Esophagus squamous epithelium (tissue), 4 donors: ENCODE results near the gene GRAMD2A.

Source experiments
- POLR2A ChIP-seq, 4 donors: fragments of 450-650 bp; IDR thresholded peaks; one replicate each; pipeline ENCODE4 v1.6.1; 2017; ENCODE audit warnings: antibody characterized with exemption in 4 of 4, mild to moderate bottlenecking in 4 of 4, moderate library complexity in 3 of 4
- TF ChIP-seq, protein P1 (sequence below), 6 experiments: fragments of 450-650 bp in 4 of 6; fragments of 200-600 bp in 2 of 6; sonication (generic) in 2 of 6; IDR thresholded peaks; one replicate each; pipeline ENCODE4 v1.5.1; 2016 to 2019; ENCODE audit warnings: antibody characterized with exemption in 6 of 6, mild to moderate bottlenecking in 4 of 6, moderate library complexity in 4 of 6

DNA sequence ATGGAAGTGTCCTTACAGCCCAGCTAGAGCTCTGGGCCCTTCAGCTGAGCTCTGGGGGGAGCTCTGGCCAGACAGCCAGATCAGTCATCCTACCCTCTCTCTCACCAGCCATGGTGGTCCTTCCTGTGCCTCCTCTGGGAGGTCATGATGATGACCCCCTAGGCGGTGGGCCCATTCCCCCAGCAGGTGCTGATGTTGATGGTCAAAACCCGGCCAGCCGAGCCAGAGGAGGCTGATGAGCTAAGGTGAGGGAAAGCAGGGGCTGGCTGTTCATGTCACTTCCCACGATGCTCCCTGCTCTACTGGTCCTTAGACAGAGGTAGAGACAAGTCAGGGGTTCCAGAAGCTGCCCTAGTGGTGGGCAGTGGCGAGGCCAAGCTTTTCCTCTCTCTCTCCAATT is 35.0 kb downstream of the GRAMD2A start:
- TF ChIP-seq, protein P1, sequence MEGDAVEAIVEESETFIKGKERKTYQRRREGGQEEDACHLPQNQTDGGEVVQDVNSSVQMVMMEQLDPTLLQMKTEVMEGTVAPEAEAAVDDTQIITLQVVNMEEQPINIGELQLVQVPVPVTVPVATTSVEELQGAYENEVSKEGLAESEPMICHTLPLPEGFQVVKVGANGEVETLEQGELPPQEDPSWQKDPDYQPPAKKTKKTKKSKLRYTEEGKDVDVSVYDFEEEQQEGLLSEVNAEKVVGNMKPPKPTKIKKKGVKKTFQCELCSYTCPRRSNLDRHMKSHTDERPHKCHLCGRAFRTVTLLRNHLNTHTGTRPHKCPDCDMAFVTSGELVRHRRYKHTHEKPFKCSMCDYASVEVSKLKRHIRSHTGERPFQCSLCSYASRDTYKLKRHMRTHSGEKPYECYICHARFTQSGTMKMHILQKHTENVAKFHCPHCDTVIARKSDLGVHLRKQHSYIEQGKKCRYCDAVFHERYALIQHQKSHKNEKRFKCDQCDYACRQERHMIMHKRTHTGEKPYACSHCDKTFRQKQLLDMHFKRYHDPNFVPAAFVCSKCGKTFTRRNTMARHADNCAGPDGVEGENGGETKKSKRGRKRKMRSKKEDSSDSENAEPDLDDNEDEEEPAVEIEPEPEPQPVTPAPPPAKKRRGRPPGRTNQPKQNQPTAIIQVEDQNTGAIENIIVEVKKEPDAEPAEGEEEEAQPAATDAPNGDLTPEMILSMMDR (IDR thresholded peaks at IDR 0.05), result no peak
- no peak for TF ChIP-seq POLR2A (IDR thresholded peaks at IDR 0.05)
